Stimulated activated CD4-positive, alpha-beta T cell treated with anti-CD3 and anti-CD28 coated beads, Interleukin-4, amount 100 ng/mL, for 24 hours (primary cell): ENCODE measurements around the gene MGAT5.

Experiments
- DNase-seq: peaks from one replicate; pipeline ENCODE4 v3.0.0-alpha.2; 2020

The MGAT5 gene

GRCh38 chr2:134253804-134254203, at the start of gene MGAT5:
Gene MGAT5, plus strand, starts transcription at chr2:134254072. Its CDS starts 332 bp downstream, at chr2:134254404.
- no peak for DNase-seq

GRCh38 chr2:134205087-134205486, 48.8 kb upstream of the MGAT5 start:
- no peak for DNase-seq

GRCh38 chr2:134206031-134206430, 47.8 kb upstream of the MGAT5 start:
- DNase-seq = no peak

- DNase-seq = peak; percentile 23
These were observed 47.3 kb upstream of the MGAT5 start for GRCh38 chr2:134206573-134206972.

- peak; percentile 65 for DNase-seq
These were observed 46.2 kb upstream of the MGAT5 start for GRCh38 chr2:134207589-134208209.

- no peak for DNase-seq
These were observed 45.0 kb upstream of the MGAT5 start for GRCh38 chr2:134208825-134209224.

- no peak for DNase-seq
These were observed 41.1 kb upstream of the MGAT5 start for GRCh38 chr2:134212746-134213145.

- DNase-seq = peak; percentile 30
These were observed 37.6 kb upstream of the MGAT5 start for GRCh38 chr2:134216152-134216829.

GRCh38 chr2:134217351-134217750, 36.5 kb upstream of the MGAT5 start:
- DNase-seq = peak; percentile 28

- peak; percentile 64 for DNase-seq
These were observed 35.9 kb upstream of the MGAT5 start for GRCh38 chr2:134217924-134218323.

GRCh38 chr2:134218414-134218813, 35.5 kb upstream of the MGAT5 start:
- DNase-seq = no peak

GRCh38 chr2:134218930-134219658, 34.8 kb upstream of the MGAT5 start:
- DNase-seq = peak; percentile 37

- DNase-seq = no peak
These were observed 33.4 kb upstream of the MGAT5 start for GRCh38 chr2:134220344-134220974.

GRCh38 chr2:134224005-134224404, 29.9 kb upstream of the MGAT5 start:
- no peak for DNase-seq

GRCh38 chr2:134225173-134225572, 28.7 kb upstream of the MGAT5 start:
- no peak for DNase-seq

GRCh38 chr2:134225841-134226240, 28.0 kb upstream of the MGAT5 start:
- DNase-seq = no peak

- no peak for DNase-seq
These were observed 27.3 kb upstream of the MGAT5 start for GRCh38 chr2:134226601-134227000.

GRCh38 chr2:134227666-134228065, 26.2 kb upstream of the MGAT5 start:
- DNase-seq = no peak

GRCh38 chr2:134228493-134228903, 25.4 kb upstream of the MGAT5 start:
- no peak for DNase-seq

- DNase-seq = no peak
These were observed 24.3 kb upstream of the MGAT5 start for GRCh38 chr2:134229540-134229939.

GRCh38 chr2:134230885-134231284, 23.0 kb upstream of the MGAT5 start:
- DNase-seq = peak; percentile 1

- peak; percentile 3 for DNase-seq
These were observed 22.4 kb upstream of the MGAT5 start for GRCh38 chr2:134231301-134231964.

GRCh38 chr2:134231965-134232340, 21.9 kb upstream of the MGAT5 start:
- peak; percentile 2 for DNase-seq
